WTC11 (cell line): ENCODE measurements around the gene NACC2. TPM values are rescaled to one million over a fixed set of nuclear protein-coding genes. Genes with fewer than 3 reads are reported as not detected.
A peak's percentile ranks its signal among the peaks of the same experiment; 100 is the strongest.

Source experiments
- ATAC-seq: fragments of 200-7000 bp; cut with Tn5 transposase; 2 replicates; pipeline ENCODE4 v1.10.0; 2021; ENCODE audit warnings: mild to moderate bottlenecking, moderate library complexity
- CTCF ChIA-PET: fragments of 300-600 bp; sonication (Branson Sonifier 250); formaldehyde crosslinking; loops from one replicate; lab custom pipeline; 2021; ENCODE audit warnings: antibody characterized with exemption; lab: Charles Lee
- POLR2A ChIA-PET: fragments of 350-600 bp; sonication (Branson Sonifier 250); formaldehyde crosslinking; loops from one replicate; lab custom pipeline; 2021; ENCODE audit warnings: antibody characterized with exemption; lab: Charles Lee
- DNase-seq: peaks from one replicate; pipeline ENCODE4 v3.0.0; 2021; ENCODE audit warnings: low spot score
- H3K27ac Mint-ChIP-seq: 2 replicates; pipeline ENCODE4 v1.8.0; 2021; ENCODE audit warnings: mixed read lengths
- H3K27me3 Mint-ChIP-seq: 2 replicates; pipeline ENCODE4 v1.8.0; 2021; ENCODE audit warnings: low read depth, mild to moderate bottlenecking, moderate library complexity, mixed read lengths
- H3K36me3 Mint-ChIP-seq: 2 replicates; pipeline ENCODE4 v1.8.0; 2021; ENCODE audit warnings: mixed read lengths
- H3K4me1 Mint-ChIP-seq: 2 replicates; pipeline ENCODE4 v1.8.0; 2022; ENCODE audit warnings: mixed read lengths
- H3K4me3 Mint-ChIP-seq: 2 replicates; pipeline ENCODE4 v1.8.0; 2021; ENCODE audit warnings: mild to moderate bottlenecking, moderate library complexity, mixed read lengths
- H3K9me3 Mint-ChIP-seq: 2 replicates; pipeline ENCODE4 v1.8.0; 2021; ENCODE audit warnings: mixed read lengths
- CBFB ChIP-seq: sonication (generic); formaldehyde crosslinking; IDR thresholded peaks from 2 replicates; pipeline ENCODE4 v1.8.1; 2022; ENCODE audit warnings: mild to moderate bottlenecking, low read depth, missing genetic modification reagents
- FOXJ3 ChIP-seq: sonication (generic); formaldehyde crosslinking; IDR thresholded peaks from 2 replicates; pipeline ENCODE4 v1.9.0; 2021; ENCODE audit warnings: missing genetic modification reagents, mild to moderate bottlenecking, borderline replicate concordance
- GTF2I ChIP-seq: fragments of 250-450 bp; sonication (Bioruptor Pico); conservative IDR thresholded peaks from 2 replicates; pipeline ENCODE4 v1.4.0; 2021; ENCODE audit warnings: mild to moderate bottlenecking
- IRF2 ChIP-seq: sonication (generic); formaldehyde crosslinking; IDR thresholded peaks from 2 replicates; pipeline ENCODE4 v1.8.0; 2022; ENCODE audit warnings: low read depth, missing genetic modification reagents, borderline replicate concordance
- MAX ChIP-seq: sonication (generic); formaldehyde crosslinking; IDR thresholded peaks from 2 replicates; pipeline ENCODE4 v1.8.0; 2022; ENCODE audit warnings: mild to moderate bottlenecking, missing genetic modification reagents
- PREB ChIP-seq: sonication (generic); formaldehyde crosslinking; IDR thresholded peaks from 2 replicates; pipeline ENCODE4 v1.8.1; 2022; ENCODE audit warnings: mild to moderate bottlenecking, missing genetic modification reagents, moderate library complexity, borderline replicate concordance
- TEAD1 ChIP-seq: sonication (generic); formaldehyde crosslinking; IDR thresholded peaks from 2 replicates; pipeline ENCODE4 v1.8.0; 2022; ENCODE audit warnings: mild to moderate bottlenecking, missing genetic modification reagents
- ZNF138 ChIP-seq: sonication (generic); formaldehyde crosslinking; conservative IDR thresholded peaks from 2 replicates; pipeline ENCODE4 v1.8.1; 2022; ENCODE audit warnings: mild to moderate bottlenecking, moderate library complexity, missing genetic modification reagents
- ZNF281 ChIP-seq: sonication (generic); formaldehyde crosslinking; IDR thresholded peaks from 2 replicates; pipeline ENCODE4 v1.8.0; 2023; ENCODE audit warnings: mild to moderate bottlenecking, missing genetic modification reagents
- ZNF416 ChIP-seq: fragments of 250-450 bp; sonication (Bioruptor Pico); IDR thresholded peaks from 2 replicates; pipeline ENCODE4 v1.9.0; 2021; ENCODE audit warnings: mild to moderate bottlenecking, inconsistent platforms
- ZNF423 ChIP-seq: fragments of 250-450 bp; sonication (Bioruptor Pico); IDR thresholded peaks from 2 replicates; pipeline ENCODE4 v2.1.2; 2022; ENCODE audit warnings: mild to moderate bottlenecking, moderate library complexity
- total RNA-seq: library from RNA; stranded (reverse); gene quantifications from 3 replicates; pipeline ENCODE4 v1.2.3, GENCODE V29; 2021
- TF ChIP-seq, protein P1 (sequence below): fragments of 250-450 bp; sonication (Bioruptor Pico); conservative IDR thresholded peaks from 2 replicates; pipeline ENCODE4 v1.9.0; 2021; ENCODE audit warnings: mild to moderate bottlenecking
- TF ChIP-seq, protein P2 (sequence below): sonication (generic); formaldehyde crosslinking; IDR thresholded peaks from 2 replicates; pipeline ENCODE4 v1.8.1; 2023; ENCODE audit warnings: mild to moderate bottlenecking, moderate library complexity, missing genetic modification reagents

Gene NACC2
- total RNA-seq, 1 experiment from 2014 or later = 17.1 TPM

DNA sequence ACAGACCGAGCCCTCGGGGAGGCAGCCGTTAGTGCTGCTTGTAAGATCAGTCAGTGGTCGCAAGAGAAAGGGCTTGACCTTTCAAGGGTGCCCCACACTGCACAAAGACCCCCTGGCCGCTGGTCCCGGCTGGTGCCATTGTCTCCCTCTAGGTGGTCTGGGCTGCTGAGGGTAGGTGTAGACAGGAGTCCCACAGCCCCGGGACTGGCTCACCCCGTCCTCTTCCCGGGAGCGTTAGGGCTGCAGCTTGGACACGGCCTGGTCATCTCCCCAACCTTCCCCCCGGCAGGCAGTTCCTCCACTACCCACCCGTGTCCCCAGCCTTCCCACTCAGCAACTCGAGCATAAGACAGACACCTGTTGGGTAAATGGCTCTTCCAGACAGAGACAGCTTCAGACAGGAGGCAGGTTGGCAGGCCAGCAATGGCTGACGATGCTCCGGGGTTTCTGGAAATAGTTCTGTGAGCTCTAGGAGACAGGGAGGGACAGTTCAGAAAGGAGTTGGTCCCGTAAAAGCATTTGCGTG, 38.9 kb upstream of the NACC2 start (continued):
- TF ChIP-seq GTF2I (CRISPR knock-in tag) (no peak), PREB (CRISPR knock-in tag) (no peak)

- CTCF ChIA-PET = interaction anchor here (0.6 to 2.1 kb wide), 34 partner anchors 8 to 625 kb away, joined by 3 to 15 read pairs (median 5); partner anchors contain the start of genes DNLZ, LCN8 and NACC2
- peak; percentile 79 for DNase-seq
- peaks cover 16% of the 10 kb centered on the region for H3K27me3 Mint-ChIP-seq
- TF ChIP-seq, protein P1, sequence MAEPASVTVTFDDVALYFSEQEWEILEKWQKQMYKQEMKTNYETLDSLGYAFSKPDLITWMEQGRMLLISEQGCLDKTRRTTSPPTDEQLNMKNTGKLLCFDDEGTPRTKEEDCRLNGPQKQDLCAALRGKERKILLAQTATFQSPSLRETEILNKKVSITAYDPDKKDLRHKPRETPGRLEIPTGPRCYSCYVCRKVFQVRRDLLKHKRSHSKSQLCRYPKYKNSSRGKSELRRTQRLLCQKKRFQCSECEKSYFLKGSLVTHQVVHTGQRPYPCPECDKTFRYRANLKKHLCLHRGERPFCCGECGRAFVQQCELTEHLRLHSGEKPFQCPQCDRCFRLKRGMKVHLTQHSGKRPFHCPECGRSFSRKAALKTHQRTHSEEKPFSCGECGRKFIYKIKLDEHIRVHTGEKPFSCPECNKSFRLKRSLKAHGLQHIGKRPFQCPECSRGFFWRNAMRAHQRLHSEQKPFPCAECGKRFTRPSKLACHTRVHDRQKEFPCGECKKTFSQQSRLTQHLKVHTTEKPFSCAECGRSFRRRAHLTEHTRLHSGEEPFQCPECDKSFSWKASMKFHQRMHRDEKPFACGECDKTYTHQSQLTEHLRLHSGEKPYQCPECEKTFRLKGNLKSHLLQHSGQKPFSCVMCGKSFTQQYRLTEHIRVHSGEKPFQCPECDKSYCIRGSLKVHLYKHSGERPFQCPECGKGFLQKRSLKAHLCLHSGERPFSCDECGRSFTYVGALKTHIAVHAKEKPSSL (CRISPR knock-in tag) = no peak
- TF ChIP-seq MAX (CRISPR knock-in tag) = peak; percentile 65; the same call in 1 of the 2 replicates
- no peak for TF ChIP-seq ZNF416 (CRISPR knock-in tag)
- TF ChIP-seq CBFB (CRISPR knock-in tag) = no peak
- no peak for TF ChIP-seq FOXJ3 (CRISPR knock-in tag)
- TF ChIP-seq IRF2 (CRISPR knock-in tag) = no peak
- TF ChIP-seq ZNF281 (CRISPR knock-in tag) = no peak
- TF ChIP-seq TEAD1 (CRISPR knock-in tag) = no peak
- 0 out of 2 replicates have a peak, but pooled peaks have one; percentile 24 for TF ChIP-seq ZNF138 (CRISPR knock-in tag)
- TF ChIP-seq ZNF423 (CRISPR knock-in tag) = 0 out of 2 replicates have a peak, but pooled peaks have one; percentile 42
- TF ChIP-seq, protein P2, sequence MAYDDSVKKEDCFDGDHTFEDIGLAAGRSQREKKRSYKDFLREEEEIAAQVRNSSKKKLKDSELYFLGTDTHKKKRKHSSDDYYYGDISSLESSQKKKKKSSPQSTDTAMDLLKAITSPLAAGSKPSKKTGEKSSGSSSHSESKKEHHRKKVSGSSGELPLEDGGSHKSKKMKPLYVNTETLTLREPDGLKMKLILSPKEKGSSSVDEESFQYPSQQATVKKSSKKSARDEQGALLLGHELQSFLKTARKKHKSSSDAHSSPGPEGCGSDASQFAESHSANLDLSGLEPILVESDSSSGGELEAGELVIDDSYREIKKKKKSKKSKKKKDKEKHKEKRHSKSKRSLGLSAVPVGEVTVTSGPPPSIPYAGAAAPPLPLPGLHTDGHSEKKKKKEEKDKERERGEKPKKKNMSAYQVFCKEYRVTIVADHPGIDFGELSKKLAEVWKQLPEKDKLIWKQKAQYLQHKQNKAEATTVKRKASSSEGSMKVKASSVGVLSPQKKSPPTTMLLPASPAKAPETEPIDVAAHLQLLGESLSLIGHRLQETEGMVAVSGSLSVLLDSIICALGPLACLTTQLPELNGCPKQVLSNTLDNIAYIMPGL = peak; percentile 40
- peak overlapping the region; percentile 67 for H3K4me3 Mint-ChIP-seq
- ATAC-seq = peak; percentile 84
- POLR2A ChIA-PET = no interaction called here
- no peaks in the 10 kb centered on the region for H3K36me3 Mint-ChIP-seq
- no peaks in the 10 kb centered on the region for H3K9me3 Mint-ChIP-seq
- no peak overlapping the region for H3K27ac Mint-ChIP-seq
- H3K4me1 Mint-ChIP-seq = peaks cover 14% of the 10 kb centered on the region
These were observed 38.3 kb upstream of the NACC2 start for GRCh38 chr9:136133191-136133958.
